ENCODE data around the gene ATP6V0C.

Gene ATP6V0C

DNA sequence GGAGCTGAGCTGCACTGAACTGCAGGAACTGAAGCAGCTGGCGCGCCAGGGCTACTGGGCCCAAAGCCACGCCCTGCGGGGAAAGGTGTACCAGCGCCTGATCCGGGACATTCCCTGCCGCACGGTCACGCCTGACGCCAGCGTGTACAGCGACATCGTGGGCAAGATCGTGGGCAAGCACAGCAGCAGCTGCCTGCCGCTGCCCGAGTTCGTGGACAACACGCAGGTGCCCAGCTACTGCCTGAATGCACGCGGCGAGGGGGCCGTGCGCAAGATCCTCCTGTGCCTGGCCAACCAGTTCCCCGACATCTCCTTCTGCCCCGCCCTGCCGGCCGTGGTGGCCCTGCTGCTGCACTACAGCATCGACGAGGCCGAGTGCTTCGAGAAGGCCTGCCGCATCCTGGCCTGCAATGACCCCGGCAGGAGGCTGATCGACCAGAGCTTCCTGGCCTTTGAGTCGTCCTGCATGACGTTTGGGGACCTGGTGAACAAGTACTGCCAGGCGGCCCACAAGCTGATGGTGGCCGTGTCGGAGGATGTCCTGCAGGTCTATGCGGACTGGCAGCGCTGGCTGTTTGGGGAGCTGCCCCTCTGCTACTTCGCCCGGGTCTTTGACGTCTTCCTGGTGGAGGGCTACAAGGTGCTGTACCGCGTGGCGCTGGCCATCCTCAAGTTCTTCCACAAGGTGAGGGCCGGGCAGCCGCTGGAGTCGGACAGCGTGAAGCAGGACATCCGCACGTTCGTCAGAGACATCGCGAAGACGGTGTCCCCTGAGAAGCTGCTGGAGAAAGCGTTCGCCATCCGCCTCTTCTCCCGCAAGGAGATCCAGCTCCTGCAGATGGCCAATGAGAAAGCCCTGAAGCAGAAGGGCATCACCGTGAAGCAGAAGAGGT, 17.3 kb upstream of the ATP6V0C start:
- no peaks in the 10 kb centered on the region for H3K4me1 Mint-ChIP-seq

GRCh38 chr16:2497116-2497630, 16.6 kb upstream of the ATP6V0C start:
- ATAC-seq = no peak
- no peaks in the 10 kb centered on the region for H3K4me1 Mint-ChIP-seq
- H3K27ac Mint-ChIP-seq = no peak overlapping the region
- no peak overlapping the region for H3K4me3 Mint-ChIP-seq
- no peaks in the 10 kb centered on the region for H3K9me3 Mint-ChIP-seq
- peaks cover 7% of the 10 kb centered on the region for H3K36me3 Mint-ChIP-seq
- no peak for DNase-seq (ENCODE audit: low spot score in 2 of 2)

More for the DNA sequence above, 17.3 kb upstream of the ATP6V0C start:
- ATAC-seq (no peak), DNase-seq (ENCODE audit: low spot score in 2 of 2) (no peak)
- no peak overlapping the region for H3K27ac Mint-ChIP-seq
- H3K36me3 Mint-ChIP-seq = peaks cover 7% of the 10 kb centered on the region
- H3K4me3 Mint-ChIP-seq = no peak overlapping the region
- H3K9me3 Mint-ChIP-seq = no peaks in the 10 kb centered on the region

GRCh38 chr16:2497695-2498484, 15.9 kb upstream of the ATP6V0C start:
- no peak for DNase-seq (ENCODE audit: low spot score in 2 of 2)
- Mint-ChIP-seq H3K4me1 (no peaks in the 10 kb centered on the region), H3K36me3 (peaks cover 7% of the 10 kb centered on the region), H3K27ac (no peak overlapping the region), H3K9me3 (no peaks in the 10 kb centered on the region), H3K4me3 (no peak overlapping the region)
- ATAC-seq = no peak

DNA sequence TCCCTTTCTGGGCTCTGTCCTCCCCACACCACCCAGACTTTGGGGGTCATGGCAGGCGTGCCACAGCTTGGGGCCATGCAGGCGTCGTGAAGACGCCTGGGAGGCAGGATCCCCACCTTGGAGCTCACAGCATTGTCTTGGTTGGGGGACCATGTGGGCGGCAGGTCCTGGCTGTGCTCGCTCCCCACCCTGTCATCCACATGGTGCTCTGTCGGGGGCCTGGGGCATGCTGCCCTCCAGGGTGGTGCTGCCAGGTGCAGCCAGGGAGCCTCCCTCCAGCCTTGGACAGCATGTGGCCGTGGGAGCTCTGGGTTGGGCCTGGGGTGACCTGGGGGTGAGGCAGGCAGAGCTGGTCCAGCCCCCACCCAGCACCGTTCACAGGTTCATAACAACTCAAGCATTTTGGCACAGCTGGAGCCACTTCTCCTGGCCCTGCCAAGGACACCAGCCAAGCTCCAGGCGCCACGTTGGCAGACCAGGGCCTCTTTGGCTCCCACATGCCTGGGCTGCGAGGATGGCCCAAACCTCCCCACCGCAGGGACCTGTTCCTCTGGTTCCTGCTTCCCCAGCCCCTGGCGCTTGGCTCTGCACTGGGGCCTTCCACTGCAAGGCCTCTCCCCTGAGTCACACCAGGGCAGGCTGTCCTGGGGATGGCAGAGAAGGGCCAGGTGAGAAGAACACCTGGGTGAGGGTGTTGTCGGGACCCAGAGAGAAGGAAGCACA, 15.1 kb upstream of the ATP6V0C start:
- Mint-ChIP-seq H3K4me1 (no peaks in the 10 kb centered on the region), H3K4me3 (no peak overlapping the region), H3K36me3 (peaks cover 7% of the 10 kb centered on the region), H3K9me3 (no peaks in the 10 kb centered on the region), H3K27ac (no peak overlapping the region)
- ATAC-seq (no peak), DNase-seq (ENCODE audit: low spot score in 2 of 2) (no peak)

GRCh38 chr16:2499454-2499853, 14.3 kb upstream of the ATP6V0C start:
- DNase-seq (ENCODE audit: low spot score in 2 of 2) (no peak), ATAC-seq (no peak)
- Mint-ChIP-seq H3K4me3 (no peak overlapping the region), H3K9me3 (no peaks in the 10 kb centered on the region), H3K27ac (no peak overlapping the region), H3K4me1 (no peaks in the 10 kb centered on the region), H3K36me3 (peaks cover 7% of the 10 kb centered on the region)

- no peak overlapping the region for H3K27ac Mint-ChIP-seq
- ATAC-seq (no peak), DNase-seq (ENCODE audit: low spot score in 2 of 2) (no peak)
- no peaks in the 10 kb centered on the region for H3K9me3 Mint-ChIP-seq
- H3K4me1 Mint-ChIP-seq = no peaks in the 10 kb centered on the region
- H3K4me3 Mint-ChIP-seq = no peak overlapping the region
- H3K36me3 Mint-ChIP-seq = peaks cover 7% of the 10 kb centered on the region
Measured at GRCh38 chr16:2499890-2500429, 13.8 kb upstream of the ATP6V0C start.

DNA sequence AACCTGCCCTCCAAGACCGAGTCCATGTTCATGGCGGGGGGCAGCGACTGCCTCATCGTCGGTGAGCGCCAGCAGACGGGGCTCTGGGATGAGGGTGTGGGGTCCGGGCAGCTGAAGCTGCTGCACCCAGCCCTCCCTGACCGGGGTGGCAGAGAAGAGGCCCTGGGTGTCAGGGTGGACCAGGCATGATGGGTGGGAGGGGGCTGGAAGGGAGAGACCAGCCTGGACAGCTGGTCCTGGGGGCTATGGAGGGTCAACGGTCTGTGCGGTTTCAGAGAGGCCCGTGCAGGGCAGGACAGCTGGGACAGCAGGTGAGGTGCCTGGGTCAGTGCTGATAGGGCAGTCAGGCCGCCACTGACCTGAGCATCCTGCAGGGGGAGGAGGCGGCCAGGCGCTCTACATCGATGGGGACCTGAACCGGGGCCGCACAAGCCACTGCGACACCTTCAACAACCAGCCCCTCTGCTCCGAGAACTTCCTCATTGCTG, 13.3 kb upstream of the ATP6V0C start:
- Mint-ChIP-seq H3K9me3 (no peaks in the 10 kb centered on the region), H3K36me3 (peaks cover 7% of the 10 kb centered on the region), H3K27ac (no peak overlapping the region), H3K4me1 (no peaks in the 10 kb centered on the region), H3K4me3 (no peak overlapping the region)
- ATAC-seq = no peak
- no peak for DNase-seq (ENCODE audit: low spot score in 2 of 2)

DNA sequence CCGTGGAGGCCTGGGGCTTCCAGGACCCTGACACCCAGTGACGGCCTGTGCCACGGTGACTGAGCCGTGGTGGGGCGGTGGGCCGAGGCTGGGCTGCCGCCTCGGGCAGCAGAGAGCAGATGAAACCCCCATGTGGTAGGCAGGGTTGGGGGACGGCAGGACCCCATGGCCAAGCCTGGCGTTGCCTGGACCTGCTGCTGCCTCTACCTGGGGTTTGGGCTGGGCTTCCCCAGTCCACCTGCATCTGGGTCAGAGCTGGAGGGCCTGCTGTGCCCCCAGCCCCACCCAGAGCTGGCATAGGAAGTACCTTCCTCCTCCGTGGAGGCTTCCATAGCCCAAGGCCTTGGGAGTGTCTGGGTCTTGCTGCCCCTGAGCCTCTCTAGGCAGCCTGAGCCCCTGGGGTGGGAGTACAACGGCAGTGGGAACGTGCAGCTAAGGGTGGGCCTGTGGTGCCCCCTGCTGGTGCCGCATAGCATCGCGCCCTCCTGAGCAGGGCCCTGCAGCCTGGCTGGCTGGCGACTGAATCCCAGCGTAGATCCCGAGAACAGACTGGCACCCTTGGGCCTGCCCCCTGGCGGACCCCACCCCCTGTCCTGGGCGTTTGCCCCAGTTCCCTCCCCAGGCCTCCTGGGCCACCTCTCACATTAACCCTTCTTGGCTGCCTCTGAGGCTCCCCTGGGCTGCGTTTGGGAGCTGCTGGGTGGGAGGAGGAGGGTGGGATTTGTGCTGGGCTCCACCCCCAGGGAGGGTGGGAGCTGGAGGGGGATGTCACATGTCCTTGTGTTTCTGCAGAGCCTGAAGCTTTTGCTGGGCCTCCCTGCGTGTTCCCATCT, 12.6 kb upstream of the ATP6V0C start:
- Mint-ChIP-seq H3K4me3 (no peak overlapping the region), H3K36me3 (peaks cover 7% of the 10 kb centered on the region), H3K27ac (no peak overlapping the region), H3K4me1 (no peaks in the 10 kb centered on the region), H3K9me3 (no peaks in the 10 kb centered on the region)
- ATAC-seq (peak; percentile 90), DNase-seq (ENCODE audit: low spot score in 2 of 2) (peak; percentile 87 to 91)

- H3K27ac Mint-ChIP-seq = no peak overlapping the region
- no peaks in the 10 kb centered on the region for H3K9me3 Mint-ChIP-seq
- no peak for DNase-seq (ENCODE audit: low spot score in 2 of 2)
- no peak for ATAC-seq
- H3K36me3 Mint-ChIP-seq = peaks cover 7% of the 10 kb centered on the region
- H3K4me1 Mint-ChIP-seq = no peaks in the 10 kb centered on the region
- H3K4me3 Mint-ChIP-seq = no peak overlapping the region
Measured at GRCh38 chr16:2501946-2502895, 11.5 kb upstream of the ATP6V0C start.

DNA sequence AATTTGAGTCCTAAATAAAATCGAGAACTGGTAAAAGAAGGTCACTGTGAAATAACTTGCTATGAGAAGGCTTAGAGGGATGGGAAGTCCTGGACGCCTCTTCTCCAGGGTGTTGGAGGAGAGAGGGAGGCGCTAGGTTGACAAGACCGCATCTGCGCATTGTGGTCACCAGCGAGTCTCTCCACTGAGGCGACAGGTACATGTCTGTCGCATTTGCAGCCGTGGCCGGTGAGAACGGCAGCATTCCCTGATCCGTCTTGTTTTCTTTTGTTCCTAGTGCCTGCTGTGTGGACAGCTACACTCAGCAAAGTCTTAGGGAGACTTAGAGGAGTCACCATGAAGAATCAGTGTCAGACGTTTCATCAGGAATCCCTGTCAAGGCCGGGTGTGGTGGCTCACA, 8.1 kb upstream of the ATP6V0C start:
- H3K27ac Mint-ChIP-seq = no peak overlapping the region
- H3K4me3 Mint-ChIP-seq = no peak overlapping the region
- H3K36me3 Mint-ChIP-seq = no peaks in the 10 kb centered on the region
- ATAC-seq (no peak), DNase-seq (ENCODE audit: low spot score in 2 of 2) (no peak)
- peaks cover 6% of the 10 kb centered on the region for H3K4me1 Mint-ChIP-seq
- no peaks in the 10 kb centered on the region for H3K9me3 Mint-ChIP-seq

DNA sequence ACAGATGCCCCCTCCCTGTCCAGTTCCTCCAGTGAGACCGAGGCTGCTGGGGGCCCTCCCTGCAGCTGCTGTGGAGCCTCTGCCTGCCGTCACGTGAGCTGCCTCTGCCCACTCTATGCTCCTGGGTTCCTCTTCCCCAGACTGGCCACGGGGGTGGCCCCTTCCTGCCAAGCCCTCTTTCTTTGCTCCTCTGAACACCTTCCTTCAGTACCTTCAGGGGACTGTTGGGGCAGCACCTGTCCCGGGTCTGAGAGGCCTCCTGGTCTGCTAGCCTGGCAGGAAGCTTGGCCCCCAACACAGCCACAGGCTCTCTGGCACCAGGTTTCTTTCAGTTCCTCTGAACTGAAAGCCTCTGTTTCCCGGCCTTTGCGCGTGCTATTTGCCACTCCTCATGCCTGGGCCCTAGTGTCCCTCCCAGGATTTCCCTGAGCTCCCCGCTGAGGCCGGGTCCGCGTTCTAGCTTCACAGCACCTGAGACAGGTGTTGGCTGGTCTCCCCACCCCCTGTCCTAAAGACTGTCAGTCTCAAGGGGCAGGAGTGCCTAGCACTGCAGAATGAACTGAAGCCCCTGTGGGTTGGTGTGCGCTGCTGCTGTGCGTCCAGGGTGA, 6.6 kb upstream of the ATP6V0C start:
- no peak for ATAC-seq
- H3K36me3 Mint-ChIP-seq = no peaks in the 10 kb centered on the region
- no peak overlapping the region for H3K4me3 Mint-ChIP-seq
- DNase-seq (ENCODE audit: low spot score in 2 of 2) = no peak
- H3K27ac Mint-ChIP-seq = no peak overlapping the region
- H3K4me1 Mint-ChIP-seq = peaks cover 10% of the 10 kb centered on the region
- no peaks in the 10 kb centered on the region for H3K9me3 Mint-ChIP-seq

GRCh38 chr16:2507665-2508064, 6.1 kb upstream of the ATP6V0C start:
- Mint-ChIP-seq H3K4me3 (no peak overlapping the region), H3K27ac (no peak overlapping the region), H3K9me3 (no peaks in the 10 kb centered on the region), H3K36me3 (peaks cover 4% of the 10 kb centered on the region), H3K4me1 (peaks cover 15% of the 10 kb centered on the region)
- no peak for ATAC-seq
- no peak for DNase-seq (ENCODE audit: low spot score in 2 of 2)

Measured in stimulated activated effector memory CD8-positive, alpha-beta T cell treated with anti-CD3 and anti-CD28 coated beads, Interleukin-12 subunit alpha, Interleukin-12 subunit beta, amount 100 ng/mL, for 72 hours (primary cell).